Hepatocyte (in vitro differentiated cells): ENCODE results near the gene LAMTOR4. TPM values are rescaled to one million over a fixed set of nuclear protein-coding genes. Genes with fewer than 3 reads are reported as not detected.

Experiments used
- DNase-seq: peaks from one replicate; pipeline ENCODE4 v3.0.0-alpha.2; 2016; ENCODE audit warnings: low spot score
- H2AFZ ChIP-seq: fragments of 200-600 bp; sonication (generic); 2 replicates; pipeline ENCODE4 v1.6.0; 2016; ENCODE audit warnings: antibody characterized with exemption, mild to moderate bottlenecking
- H3K27ac ChIP-seq: fragments of 200-600 bp; sonication (generic); 2 replicates; pipeline ENCODE4 v1.5.1; 2016; ENCODE audit warnings: mild to moderate bottlenecking
- H3K27me3 ChIP-seq: fragments of 200-600 bp; sonication (generic); 2 replicates; pipeline ENCODE4 v1.6.1; 2016
- H3K36me3 ChIP-seq: fragments of 200-600 bp; sonication (generic); replicated peaks from 2 replicates; pipeline ENCODE4 v1.5.1; 2016; ENCODE audit warnings: low read depth; ENCODE audit not compliant: insufficient read depth
- H3K4me1 ChIP-seq: fragments of 200-600 bp; sonication (generic); 2 replicates; pipeline ENCODE4 v1.5.1; 2016; ENCODE audit warnings: mild to moderate bottlenecking, moderate library complexity; ENCODE audit not compliant: insufficient read depth
- H3K4me2 ChIP-seq: fragments of 200-600 bp; sonication (generic); 2 replicates; pipeline ENCODE4 v1.6.0; 2016
- H3K4me3 ChIP-seq: fragments of 200-600 bp; sonication (generic); 2 replicates; pipeline ENCODE4 v1.5.1; 2016; ENCODE audit warnings: mild to moderate bottlenecking
- H3K79me2 ChIP-seq: fragments of 200-600 bp; sonication (generic); 2 replicates; pipeline ENCODE4 v1.6.0; 2017; ENCODE audit warnings: mild to moderate bottlenecking
- H3K9me2 ChIP-seq: fragments of 200-600 bp; sonication (generic); replicated peaks from 2 replicates; pipeline ENCODE4 v1.6.0; 2017; ENCODE audit warnings: mild to moderate bottlenecking; ENCODE audit not compliant: insufficient read depth
- H3K9me3 ChIP-seq: fragments of 200-600 bp; sonication (generic); 2 replicates; pipeline ENCODE4 v1.5.1; 2016; ENCODE audit warnings: low read depth, mild to moderate bottlenecking
- H4K20me1 ChIP-seq: fragments of 200-600 bp; sonication (generic); 2 replicates; pipeline ENCODE4 v1.6.0; 2016; ENCODE audit warnings: mild to moderate bottlenecking; ENCODE audit not compliant: insufficient read depth, poor library complexity, severe bottlenecking
- CTCF ChIP-seq: fragments of 200-600 bp; sonication (generic); IDR thresholded peaks from 2 replicates; pipeline ENCODE4 v1.5.1; 2016; ENCODE audit warnings: antibody characterized with exemption, mild to moderate bottlenecking; ENCODE audit not compliant: poor library complexity
- EZH2 ChIP-seq: fragments of 200-600 bp; sonication (generic); IDR thresholded peaks from 2 replicates; pipeline ENCODE4 v1.6.1; 2016; ENCODE audit warnings: antibody characterized with exemption, mild to moderate bottlenecking, borderline replicate concordance
- EZH2phosphoT487 ChIP-seq: fragments of 200-600 bp; sonication (generic); IDR thresholded peaks from one replicate; pipeline ENCODE4 v1.6.1; 2018; ENCODE audit warnings: antibody characterized with exemption, mild to moderate bottlenecking, low read depth, moderate library complexity; ENCODE audit not compliant: unreplicated experiment, severe bottlenecking
- WGBS: methylation state at CpG from one replicate; pipeline ENCODE4 v1.1.6; 2016; ENCODE audit warnings: low lambda C conversion rate; ENCODE audit errors: missing lambda C conversion rate; 5-methylcytosine and 5-hydroxymethylcytosine counted together
- polyA plus RNA-seq: library from polyadenylated mRNA; unstranded; fragments of >200 nt; fragmentation: Nextera tagmentation; extraction: Ambion mirVana; gene quantifications from 2 replicates; pipeline ENCODE4 v1.2.1, GENCODE V29; 2016
- total RNA-seq: library from RNA; depleted of rRNA; stranded (reverse); fragments of >200 nt; gene quantifications from 2 replicates; pipeline ENCODE4 v1.2.3, GENCODE V29; 2014

Gene LAMTOR4
- total and polyA plus RNA-seq, 2 experiments from 2014 or later = 90.5 to 228 TPM

- no peak for TF ChIP-seq EZH2
- no peak for TF ChIP-seq EZH2phosphoT487
- TF ChIP-seq CTCF = no peak
- DNase-seq = no peak
- Histone ChIP-seq H3K36me3 (no peaks in the 10 kb centered on the region), H3K4me3 (no peak overlapping the region), H3K79me2 (peaks cover 9% of the 10 kb centered on the region), H3K4me2 (no peak overlapping the region), H3K27ac (no peak overlapping the region), H3K27me3 (no peaks in the 10 kb centered on the region), H4K20me1 (no peaks in the 10 kb centered on the region), H3K9me2 (no peaks in the 10 kb centered on the region), H3K9me3 (no peaks in the 10 kb centered on the region), H3K4me1 (no peaks in the 10 kb centered on the region), H2AFZ (no peak overlapping the region)
- WGBS = 94% methylated on average over 15 of the region's 17 CpGs
Measured at GRCh38 chr7:100106633-100107032, 42.1 kb upstream of the LAMTOR4 start.

GRCh38 chr7:100107125-100107737 is 41.5 kb upstream of the LAMTOR4 start:
- WGBS = 95% methylated on average over 23 of the region's 25 CpGs
- no peak overlapping the region for H3K4me2 ChIP-seq
- no peaks in the 10 kb centered on the region for H3K27me3 ChIP-seq
- no peak for DNase-seq
- H3K36me3 ChIP-seq = no peaks in the 10 kb centered on the region
- H4K20me1 ChIP-seq = no peaks in the 10 kb centered on the region
- H3K27ac ChIP-seq = no peak overlapping the region
- H3K79me2 ChIP-seq = peaks cover 9% of the 10 kb centered on the region
- no peaks in the 10 kb centered on the region for H3K4me1 ChIP-seq
- TF ChIP-seq EZH2 (no peak), EZH2phosphoT487 (no peak), CTCF (no peak)
- no peaks in the 10 kb centered on the region for H3K9me2 ChIP-seq
- no peak overlapping the region for H3K4me3 ChIP-seq
- no peak overlapping the region for H2AFZ ChIP-seq
- H3K9me3 ChIP-seq = no peaks in the 10 kb centered on the region

- WGBS = 85% methylated on average over 6 of the region's 11 CpGs
- H3K9me2 ChIP-seq = no peaks in the 10 kb centered on the region
- no peak overlapping the region for H3K4me3 ChIP-seq
- no peak overlapping the region for H3K4me2 ChIP-seq
- DNase-seq = no peak
- no peaks in the 10 kb centered on the region for H3K9me3 ChIP-seq
- no peak overlapping the region for H2AFZ ChIP-seq
- H3K36me3 ChIP-seq = no peaks in the 10 kb centered on the region
- no peak overlapping the region for H3K27ac ChIP-seq
- TF ChIP-seq CTCF (no peak), EZH2 (no peak), EZH2phosphoT487 (no peak)
- no peaks in the 10 kb centered on the region for H3K4me1 ChIP-seq
- peaks cover 2% of the 10 kb centered on the region for H3K79me2 ChIP-seq
- H4K20me1 ChIP-seq = no peaks in the 10 kb centered on the region
- no peaks in the 10 kb centered on the region for H3K27me3 ChIP-seq
Measured at GRCh38 chr7:100107890-100108289, 40.8 kb upstream of the LAMTOR4 start.
